Activated effector memory CD4-positive, alpha-beta T cell treated with Interleukin-2 at 50 U/mL for 16 hours (primary cell): ENCODE measurements around the gene TEDC1.

Experiments used
- DNase-seq: peaks from one replicate; pipeline ENCODE4 v3.0.0-alpha.2; 2020

Gene TEDC1

DNA sequence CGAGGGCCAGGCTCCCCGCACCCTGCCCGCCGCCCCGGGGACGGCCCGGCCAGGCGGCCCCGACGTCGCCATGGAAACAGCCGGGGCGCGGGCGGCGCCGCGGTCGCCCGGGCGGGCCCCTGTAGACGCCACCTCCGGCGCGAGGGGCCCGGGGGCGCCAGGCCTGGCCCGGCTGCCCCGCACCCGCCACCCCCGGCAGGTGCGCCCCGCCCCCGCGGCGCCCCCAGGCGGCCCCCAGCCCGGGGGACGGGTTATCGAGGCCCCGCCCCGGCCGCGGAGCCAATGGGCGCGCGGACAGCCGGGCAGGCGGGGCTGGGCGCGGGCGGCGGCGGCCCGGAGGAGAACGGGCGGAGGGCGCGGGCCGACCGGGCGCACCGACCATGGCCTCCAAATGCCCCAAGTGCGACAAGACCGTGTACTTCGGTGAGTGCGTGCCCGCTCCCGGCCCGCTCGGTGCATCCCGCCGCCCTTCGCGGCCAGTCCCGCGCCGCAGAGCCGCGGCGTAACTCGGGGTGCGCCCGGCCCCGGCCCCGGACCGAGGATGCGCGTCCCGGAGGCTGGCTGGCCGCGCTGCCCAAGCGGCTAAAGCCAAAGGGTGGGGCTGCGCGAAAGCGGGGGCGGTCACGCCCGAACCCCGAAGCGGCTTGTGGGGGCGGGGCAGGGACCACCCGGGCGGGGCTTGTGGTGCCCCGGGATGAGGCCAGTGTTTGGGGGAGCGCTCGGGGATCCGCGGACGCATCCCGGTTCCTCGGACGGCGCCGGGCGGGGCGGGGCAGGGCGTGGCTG, 16.4 kb upstream of the TEDC1 start, which contains the start of gene CRIP2:
Gene CRIP2, plus strand, starts transcription at position 339 of the 786 bp plus-strand sequence. Its CDS starts 42 bp downstream, at position 381.
- no peak for DNase-seq

DNA sequence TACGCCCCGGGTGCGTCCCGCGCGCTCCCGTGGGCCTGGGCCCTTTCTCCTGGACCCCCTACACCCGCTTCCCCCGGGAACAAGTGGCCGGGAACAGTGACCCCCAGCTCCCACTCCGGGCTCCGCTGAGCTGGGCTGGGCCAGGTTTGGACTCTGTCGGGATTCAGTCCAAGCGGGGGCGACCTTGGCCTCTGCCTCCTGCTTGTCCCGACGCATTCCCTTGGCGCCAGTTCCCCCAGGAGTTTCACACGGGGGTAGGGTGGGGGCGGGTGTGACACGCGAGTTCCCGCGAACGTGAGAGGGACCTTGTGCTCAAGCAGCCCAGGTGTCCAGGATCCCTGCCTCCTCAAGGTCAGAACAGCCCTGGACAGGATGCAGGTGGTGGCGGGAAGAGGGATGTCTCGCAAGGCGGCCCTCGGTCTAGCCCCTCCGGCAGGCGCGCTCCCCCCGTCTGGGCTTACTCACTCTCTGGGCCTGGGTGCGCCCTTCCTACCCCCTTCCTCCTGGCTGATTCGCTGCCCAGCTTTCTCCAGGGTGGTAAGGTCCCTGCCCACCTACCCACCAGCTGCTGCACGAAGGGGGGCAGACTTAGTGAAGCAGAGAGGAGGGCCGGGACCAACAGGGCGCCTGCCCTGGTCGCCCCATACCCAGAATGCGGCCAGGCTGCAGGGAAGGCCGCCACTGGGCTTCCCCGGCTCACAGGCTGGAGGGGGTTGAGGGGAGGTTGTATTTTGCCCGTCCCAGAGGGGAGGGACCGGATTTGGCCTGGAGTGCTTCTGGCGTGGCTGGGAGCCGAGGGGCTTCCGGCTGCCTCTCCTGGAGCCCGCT, 15.6 kb upstream of the TEDC1 start:
- DNase-seq: no peak

DNA sequence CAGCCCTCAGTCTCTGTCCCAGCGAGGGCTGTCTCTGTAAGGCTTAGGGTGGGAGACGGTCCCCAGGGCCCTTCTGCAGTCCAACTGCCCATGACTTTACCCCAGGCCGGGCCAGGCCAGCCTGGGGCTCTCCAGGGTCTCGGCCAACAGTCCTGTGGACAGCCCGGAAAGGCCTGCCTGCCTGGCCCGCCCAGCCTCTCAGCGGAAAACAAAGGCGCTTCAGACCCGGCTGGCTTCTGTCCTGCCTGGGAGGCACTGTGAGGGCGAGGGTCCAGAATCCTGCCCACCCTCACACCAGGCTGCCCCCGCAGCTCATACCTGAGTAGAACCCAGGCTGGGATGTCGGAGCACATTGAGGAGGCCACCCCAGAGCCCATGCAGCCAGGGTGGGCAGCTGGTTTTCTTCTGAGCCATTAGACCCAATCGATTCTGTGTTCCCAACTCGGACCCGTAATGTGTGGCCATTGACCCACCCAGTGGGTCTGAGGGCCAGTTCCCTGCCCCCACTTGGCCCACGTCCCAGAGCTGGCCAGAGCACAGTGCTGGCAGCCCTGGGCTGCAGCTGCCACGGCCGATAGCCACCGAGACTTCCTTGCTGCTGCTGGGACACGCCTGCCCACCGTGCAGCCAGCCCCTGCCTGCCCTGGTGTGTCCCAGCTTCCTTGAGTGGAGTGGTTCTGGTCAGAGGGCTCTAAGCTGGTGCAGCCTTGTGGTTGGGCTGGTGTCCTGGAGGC, 14.8 kb upstream of the TEDC1 start:
- DNase-seq: no peak

DNA sequence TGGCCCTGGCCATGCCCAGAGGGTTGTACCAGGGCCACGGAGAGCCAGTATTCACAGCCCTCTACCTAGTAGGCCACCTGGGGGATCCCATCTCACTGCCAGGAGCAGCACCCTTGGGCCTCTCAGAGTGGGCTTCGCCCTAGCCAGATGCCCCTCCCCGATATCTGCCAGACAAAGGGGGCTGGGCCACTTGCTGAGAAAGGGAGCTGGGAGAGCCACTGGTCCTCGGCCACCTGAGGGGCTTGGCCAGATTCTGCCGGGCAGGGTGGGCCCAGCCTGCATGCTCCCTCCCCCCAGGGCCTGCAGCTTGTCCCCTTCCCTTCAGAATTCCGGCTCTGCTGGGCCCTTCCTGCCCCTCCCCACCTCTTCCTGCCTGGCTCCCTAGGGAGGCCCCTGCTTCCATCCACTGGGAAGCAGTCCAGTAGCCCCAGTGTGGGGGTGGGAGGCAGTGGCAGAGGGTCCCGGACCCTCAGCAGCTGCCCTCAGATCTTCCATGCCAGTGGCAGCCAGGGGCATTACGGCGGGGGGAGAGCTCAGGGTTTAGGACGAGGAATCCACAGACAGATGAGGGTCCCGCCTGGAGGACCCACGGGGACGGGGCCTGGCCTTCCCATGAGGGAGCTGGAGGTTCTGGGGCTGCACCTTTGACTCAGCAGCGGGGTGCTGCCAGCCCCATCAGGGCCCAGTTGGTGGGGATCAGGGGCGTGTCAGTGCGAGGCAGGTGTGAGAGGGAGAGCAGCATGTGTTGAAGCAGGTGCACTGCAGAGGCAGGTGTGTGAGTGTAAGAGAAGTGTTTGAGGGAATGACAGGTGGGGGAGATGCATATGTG, 14.0 kb upstream of the TEDC1 start:
- DNase-seq: no peak

DNA sequence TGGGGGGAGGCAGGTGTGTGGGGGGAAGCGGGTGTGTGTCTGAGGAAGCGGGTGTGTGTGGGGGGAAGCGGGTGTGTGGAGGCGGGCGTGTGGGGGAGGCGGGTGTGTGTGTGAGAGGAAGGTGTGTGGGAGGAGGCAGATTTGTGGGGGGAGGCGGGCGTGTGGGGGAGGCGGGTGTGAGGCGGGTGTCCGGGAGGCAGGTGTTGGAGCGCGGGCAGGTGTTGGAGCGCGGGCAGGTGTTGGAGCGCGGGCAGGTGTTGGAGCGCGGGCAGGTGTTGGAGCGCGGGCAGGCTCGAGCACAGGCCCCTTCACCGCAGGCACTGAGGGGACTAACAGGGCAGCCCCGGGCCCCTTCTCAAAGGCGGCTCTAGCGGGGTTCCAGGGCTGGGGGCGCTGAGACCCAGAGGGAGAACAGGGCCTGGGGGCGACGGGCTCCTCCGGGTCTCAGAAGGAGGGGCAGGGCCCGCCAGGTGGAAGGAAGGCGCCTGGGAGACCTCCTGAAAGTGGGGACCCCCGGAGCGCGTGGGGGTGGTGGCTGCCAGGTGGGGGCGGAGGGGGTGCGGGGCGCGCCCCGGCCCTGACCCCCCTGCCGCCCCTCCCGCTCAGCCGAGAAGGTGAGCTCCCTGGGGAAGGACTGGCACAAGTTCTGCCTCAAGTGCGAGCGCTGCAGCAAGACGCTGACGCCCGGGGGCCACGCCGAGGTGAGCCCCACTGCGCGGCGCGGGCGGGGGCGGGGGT, 13.2 kb upstream of the TEDC1 start:
- peak; percentile 48 for DNase-seq

DNA sequence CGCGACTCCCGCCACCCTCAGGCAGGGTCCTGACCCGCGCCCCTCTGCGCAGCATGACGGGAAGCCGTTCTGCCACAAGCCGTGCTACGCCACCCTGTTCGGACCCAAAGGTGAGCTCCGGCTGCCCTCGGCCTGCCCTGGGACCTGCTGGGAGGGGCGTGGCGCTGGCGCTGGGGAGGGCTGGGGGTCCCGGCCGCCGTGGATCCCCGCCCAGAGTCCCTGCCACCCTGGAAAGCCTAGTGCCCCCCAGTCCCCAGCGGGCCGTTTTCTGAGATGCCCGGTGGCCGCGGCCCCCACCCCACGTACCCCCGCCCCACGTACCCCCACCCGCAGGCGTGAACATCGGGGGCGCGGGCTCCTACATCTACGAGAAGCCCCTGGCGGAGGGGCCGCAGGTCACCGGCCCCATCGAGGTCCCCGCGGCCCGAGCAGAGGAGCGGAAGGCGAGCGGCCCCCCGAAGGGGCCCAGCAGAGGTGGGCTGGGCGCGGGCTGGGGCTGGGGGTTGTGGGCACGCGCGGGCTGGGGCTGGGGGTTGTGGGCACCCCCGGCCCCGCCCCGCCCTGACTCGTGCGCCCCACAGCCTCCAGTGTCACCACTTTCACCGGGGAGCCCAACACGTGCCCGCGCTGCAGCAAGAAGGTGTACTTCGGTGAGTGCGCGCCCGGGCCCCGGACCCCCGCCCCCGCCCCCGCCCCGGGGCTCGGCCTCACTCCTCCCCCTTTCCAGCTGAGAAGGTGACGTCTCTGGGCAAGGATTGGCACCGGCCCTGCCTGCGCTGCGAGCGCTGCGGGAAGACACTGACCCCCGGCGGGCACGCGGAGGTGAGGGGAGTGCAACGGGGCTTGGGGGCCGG, 12.4 kb upstream of the TEDC1 start:
- DNase-seq: no peak

DNA sequence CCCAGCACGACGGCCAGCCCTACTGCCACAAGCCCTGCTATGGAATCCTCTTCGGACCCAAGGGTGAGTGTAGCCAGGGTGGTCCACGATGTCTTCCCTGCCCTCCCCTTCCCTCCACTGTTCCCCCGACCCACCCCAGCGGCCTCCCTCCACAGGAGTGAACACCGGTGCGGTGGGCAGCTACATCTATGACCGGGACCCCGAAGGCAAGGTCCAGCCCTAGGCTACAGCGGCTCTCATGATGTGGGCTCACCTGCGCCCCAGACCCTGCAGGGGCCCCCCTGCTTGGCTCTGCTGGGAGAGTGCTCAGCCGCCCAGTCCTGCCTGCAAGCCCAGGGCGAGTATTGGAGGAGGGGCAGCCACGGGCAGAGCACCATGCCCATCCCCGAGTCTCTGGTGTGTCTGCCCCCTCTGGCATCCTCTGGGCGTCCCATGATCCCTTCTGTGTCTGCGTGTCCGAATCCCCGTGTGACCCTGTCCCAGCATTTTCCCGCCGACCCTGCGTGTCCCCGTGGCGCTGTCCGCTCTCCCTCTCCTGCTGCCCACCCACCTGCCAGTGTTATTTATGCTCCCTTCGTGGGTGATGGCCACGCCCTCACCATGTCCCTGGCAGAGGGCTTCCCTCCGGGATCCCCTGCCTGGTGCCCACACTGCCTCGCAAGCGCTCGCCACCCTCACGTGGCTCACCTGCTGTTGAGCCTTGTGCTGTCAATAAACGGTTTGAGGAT, 11.5 kb upstream of the TEDC1 start:
- DNase-seq: no peak

DNA sequence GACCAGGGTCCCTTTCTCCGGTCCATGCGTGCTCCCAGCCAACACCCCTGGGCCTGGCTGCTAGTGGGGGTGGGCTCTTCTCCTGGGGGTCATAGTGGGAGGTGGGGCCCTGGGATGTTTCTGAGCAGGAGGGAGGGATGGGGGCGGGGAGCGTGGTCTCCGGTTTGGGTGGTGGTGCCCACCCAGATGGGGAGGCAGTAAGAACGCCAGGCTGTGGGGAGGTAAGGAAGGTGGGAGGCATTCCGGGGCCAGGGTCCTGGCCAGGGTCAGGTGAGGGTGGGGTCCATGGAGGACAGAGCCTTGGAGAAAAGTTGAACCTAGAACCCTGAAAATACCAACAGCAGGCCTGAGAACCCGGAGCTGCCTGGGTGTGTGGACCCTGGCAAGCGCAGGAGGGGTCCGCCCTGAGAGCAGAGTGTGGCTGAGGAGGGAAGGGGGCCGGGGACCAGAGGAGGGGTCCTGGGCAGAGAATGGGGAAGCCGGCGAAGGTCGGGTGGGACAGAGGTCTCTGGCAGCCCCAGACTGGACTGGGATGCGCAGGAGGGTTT, 10.8 kb upstream of the TEDC1 start:
- DNase-seq: no peak

DNA sequence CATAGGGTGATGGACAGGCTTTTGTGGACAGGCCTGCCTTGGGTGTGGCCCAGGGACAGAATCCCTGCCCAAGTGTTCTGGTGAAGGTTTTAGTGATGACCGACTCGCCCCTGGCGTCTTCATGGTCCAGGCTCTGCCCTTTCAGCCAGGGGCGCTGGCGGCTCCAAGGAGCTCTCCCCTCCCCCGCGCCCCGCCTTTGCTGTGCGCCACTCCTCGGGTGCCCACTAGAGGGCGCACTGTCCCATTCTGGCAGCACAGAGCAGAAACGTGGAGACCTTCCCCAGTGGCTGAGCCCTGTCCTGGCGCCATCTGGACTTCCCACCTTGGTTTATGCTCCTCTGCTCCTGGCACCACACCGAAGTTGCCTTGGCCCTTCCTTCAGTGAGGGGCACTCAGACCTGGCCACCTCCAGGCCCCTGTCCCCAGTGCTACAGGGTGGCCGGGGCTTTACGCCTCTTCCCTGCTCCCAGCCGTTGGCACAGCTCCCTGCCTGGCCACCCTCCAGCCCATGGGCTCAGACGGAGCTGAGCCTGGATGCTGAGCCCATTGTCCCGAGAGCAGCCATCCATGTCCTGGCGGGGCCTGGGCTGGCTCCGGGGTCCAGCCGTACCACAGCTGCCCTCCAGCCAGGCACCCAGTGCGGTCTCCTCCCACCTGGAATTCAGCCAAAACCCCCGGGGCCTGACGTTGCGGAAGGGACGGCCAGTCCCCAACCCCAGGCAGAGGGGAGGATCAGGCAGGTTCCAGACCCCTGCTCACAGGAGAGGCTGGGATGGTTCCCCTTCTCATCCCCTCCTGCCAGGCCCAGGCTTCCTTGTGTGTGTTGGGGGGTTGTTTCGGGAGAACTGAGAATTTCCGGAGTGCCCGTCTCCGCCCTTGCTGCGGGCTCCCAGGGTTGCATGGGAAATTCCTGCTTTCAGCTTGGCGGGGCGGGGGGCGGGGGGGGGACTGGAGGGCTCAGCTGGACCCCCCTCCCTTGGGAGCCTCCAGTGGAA, 9.9 kb upstream of the TEDC1 start:
- DNase-seq: peak; percentile 81

DNA sequence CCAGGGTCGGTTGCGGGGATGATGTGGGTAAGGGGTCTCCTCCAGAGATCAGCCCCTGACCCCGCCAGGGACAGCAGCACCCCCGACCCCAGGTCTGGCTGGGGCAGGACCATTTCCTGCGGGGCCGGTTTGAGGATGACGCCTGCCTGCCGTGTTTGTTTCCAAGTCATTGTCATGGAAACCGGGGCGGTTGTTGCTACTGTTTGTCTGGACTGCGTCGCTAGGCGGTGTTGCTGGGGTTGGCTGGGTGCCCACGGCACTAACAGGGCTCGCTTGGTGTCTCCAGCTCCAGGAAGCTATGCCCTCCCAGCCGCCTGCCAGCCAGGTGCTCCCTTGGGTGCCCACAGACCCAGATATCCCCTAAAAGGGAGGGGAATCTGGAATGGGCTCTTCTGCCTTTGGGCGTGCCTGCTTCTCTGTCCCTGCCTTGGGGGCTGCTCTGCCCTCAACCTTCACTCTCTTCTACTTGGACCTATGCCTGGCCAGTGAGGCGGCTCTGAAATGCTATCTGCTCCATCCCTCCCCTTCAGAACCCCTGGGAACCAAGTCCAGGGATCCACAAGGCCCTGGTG, 9.1 kb upstream of the TEDC1 start:
- peak; percentile 89 for DNase-seq

DNA sequence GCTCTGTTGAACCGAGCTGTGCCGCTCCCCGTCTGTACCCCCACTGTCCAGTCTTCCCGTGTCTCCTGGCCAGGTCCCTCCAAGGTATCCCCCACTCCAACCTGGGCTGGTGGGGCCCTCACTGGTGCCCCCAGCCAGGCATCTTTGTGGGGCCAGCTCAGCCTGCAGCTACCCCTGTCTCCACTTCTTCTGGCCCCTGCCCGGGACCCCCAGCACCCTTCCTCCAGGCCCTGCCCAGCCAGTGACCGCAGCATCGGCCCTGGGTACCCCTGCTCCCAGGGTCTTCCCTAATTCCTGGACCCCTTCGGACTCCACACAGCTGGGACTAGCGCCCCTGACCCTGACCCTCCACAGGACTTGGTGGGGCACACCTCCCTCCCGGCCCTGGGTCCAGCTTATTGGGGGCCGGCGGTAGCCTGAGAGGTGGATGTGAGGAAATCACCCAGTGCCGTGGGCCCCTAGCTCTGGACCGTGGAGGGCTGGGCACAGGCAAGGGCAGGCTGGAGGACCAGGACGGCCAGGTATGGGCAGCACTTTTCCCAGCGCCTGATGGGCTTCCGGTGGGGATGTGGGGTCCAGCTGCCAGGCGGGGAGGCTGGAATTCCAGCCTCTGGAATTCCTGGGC, 8.4 kb upstream of the TEDC1 start:
- no peak for DNase-seq

DNA sequence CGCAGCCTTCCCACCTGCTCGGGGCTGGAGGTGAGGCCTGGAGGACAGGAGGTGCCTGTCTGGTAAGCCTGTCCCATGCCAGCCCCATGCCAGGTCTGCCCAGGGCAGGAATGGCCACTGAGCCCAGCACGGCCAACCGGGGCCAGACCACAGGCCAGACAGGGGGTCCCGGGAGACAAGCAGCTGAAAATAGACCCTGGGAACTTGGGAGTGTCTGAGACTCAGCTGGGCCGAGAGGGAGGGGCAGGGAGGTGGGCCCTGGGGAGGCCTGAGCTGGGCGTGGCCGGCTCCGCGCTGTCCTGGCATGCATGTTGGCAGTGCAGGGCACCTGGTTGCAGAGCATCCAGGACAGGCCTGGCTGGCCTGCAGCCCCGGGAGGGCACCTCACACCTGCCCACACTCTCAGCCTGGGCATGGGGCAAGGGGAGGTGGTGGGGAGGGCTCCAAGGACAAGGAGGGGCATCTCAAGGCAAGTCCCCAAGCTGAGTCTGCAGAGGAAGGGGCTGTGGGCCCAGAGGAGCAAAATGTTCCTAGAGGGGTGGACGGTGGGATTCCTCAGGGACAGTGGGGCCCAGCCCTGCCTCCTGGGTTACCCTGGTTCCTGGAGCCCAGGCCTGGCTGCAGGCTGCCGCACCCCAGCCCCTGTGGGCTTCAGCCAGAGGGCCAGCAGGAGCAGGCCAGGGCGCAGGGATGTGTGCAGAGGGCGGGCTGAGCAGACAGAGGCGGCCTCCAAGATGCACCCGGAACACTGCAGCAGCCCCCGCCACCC, 7.6 kb upstream of the TEDC1 start:
- DNase-seq: no peak

DNA sequence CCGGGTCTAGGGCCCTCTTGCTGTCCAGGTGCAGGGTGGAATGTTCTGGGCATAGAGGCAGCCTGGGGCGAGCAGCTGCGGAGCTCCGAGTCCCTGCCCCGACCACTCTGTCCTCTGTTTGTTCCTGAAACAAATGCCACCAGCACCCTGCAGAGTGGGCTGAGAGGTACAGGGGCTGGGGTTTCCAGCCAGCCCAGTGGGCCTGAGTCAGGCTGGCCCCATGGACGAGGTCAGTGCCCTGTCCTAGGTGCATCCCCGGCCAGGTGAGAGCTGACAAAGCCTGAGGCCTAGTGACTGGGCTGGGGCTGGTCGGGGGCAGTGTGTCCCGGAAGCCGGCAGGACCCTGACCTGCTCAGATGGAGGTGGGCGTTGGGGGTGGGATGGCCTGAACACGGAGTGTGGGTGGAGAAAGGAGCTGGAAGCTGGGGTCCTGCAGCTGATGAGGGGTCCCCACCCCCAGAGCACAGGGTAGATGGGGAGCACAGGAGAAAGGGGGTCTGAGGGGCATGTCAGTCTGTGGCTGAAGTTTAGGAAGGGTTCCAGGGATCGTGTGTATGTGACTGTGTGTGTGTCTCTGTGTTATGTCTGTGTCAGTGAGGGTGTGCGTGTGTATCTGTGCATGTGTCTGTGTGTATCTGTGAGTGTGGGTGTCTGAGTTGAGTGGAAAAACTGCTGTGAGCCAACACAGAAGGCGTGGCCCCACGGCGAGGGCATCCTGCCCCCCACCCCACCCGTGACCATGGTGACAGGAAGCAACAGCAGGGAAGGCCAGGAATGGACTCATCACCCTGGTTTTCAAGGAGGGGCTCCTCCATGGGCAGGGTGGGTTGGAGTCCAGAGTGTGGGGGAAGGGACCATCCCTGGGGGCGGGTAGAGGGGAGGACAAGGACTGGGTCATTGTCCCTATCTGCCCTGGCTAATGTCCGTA, 6.7 kb upstream of the TEDC1 start:
- peak; percentile 49 for DNase-seq

DNA sequence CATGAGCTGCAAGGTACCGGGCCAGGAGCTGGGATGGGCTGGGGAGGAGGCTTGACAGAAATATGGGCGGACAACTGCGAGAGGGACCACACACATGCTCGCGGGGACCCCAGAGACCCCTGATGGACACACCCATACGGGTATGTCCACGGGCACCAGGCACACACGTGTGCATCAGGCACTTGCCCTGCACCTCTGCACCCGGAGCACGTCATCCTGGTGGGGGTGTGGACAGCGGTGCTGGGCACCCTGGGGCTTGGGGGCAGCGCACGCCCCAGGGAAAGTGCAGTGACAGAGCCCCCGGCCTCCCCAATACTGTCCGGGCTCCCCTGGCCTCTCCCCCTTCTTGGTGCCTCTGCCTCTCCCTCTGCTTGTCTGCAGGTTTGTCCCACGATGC, 6.1 kb upstream of the TEDC1 start:
- no peak for DNase-seq

DNA sequence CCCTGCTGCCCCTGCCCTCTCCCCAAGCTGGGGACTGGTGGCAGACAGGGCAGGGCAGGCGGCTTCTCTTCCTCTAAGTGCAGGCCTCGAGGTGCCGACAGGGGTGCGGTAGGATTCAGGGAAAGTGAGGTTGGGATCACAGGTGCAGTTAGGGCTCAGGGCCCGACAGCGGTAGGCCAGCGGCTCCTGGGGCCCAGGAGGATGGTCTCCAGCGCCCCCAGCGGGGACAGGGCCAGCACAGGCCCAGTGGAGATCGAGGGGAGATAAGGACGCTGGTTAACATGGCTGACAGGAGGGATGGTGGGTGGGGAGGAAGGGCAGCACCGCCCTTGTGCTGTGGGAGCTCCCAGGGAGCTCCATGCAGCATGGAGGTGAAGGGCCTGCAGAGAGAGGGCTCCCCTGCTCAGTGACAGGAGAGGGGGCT, 5.3 kb upstream of the TEDC1 start:
- peak; percentile 49 for DNase-seq
